ENCODE data around the gene RFC3. TPM values are rescaled to one million over a fixed set of nuclear protein-coding genes. Genes with fewer than 3 reads are reported as not detected.

Gene RFC3
- total RNA-seq, 2 experiments from 2014 or later, result 60.0 to 63.0 TPM

GRCh38 chr13:33870046-33870668, 52.2 kb downstream of the RFC3 start:
- H3K36me3 Mint-ChIP-seq (ENCODE audit: low read depth), result peaks cover 8% of the 10 kb centered on the region
- H3K27me3 Mint-ChIP-seq, result no peaks in the 10 kb centered on the region
- no peak for DNase-seq
- intact Hi-C loops (cut with micrococcal nuclease), result no loop called here
- no peak overlapping the region for H3K27ac Mint-ChIP-seq
- no peak overlapping the region for H3K4me3 Mint-ChIP-seq
- no peaks in the 10 kb centered on the region for H3K9me3 Mint-ChIP-seq
- H3K4me1 Mint-ChIP-seq (ENCODE audit: low read depth), result no peaks in the 10 kb centered on the region
- ChIA-PET POLR2A (no interaction called here), CTCF (no interaction called here)
- no peak for TF ChIP-seq CTCF (IDR thresholded peaks at IDR 0.05)
- ATAC-seq, result no peak

GRCh38 chr13:33871207-33872004, 53.5 kb downstream of the RFC3 start:
- no peaks in the 10 kb centered on the region for H3K4me1 Mint-ChIP-seq (ENCODE audit: low read depth)
- no peak for TF ChIP-seq CTCF (IDR thresholded peaks at IDR 0.05)
- H3K27me3 Mint-ChIP-seq, result no peaks in the 10 kb centered on the region
- intact Hi-C loops (cut with micrococcal nuclease), result no loop called here
- no peak overlapping the region for H3K4me3 Mint-ChIP-seq
- no peaks in the 10 kb centered on the region for H3K9me3 Mint-ChIP-seq
- ATAC-seq (no peak), DNase-seq (no peak)
- CTCF ChIA-PET, result no interaction called here
- POLR2A ChIA-PET, result no interaction called here
- H3K27ac Mint-ChIP-seq, result no peak overlapping the region
- H3K36me3 Mint-ChIP-seq (ENCODE audit: low read depth), result peaks cover 8% of the 10 kb centered on the region

- no peaks in the 10 kb centered on the region for H3K27me3 Mint-ChIP-seq
- ATAC-seq, result no peak
- no peak overlapping the region for H3K4me3 Mint-ChIP-seq
- no peak for DNase-seq
- no peak overlapping the region for H3K27ac Mint-ChIP-seq
- intact Hi-C loops (cut with micrococcal nuclease), result no loop called here
- H3K4me1 Mint-ChIP-seq (ENCODE audit: low read depth), result no peaks in the 10 kb centered on the region
- H3K36me3 Mint-ChIP-seq (ENCODE audit: low read depth), result peaks cover 8% of the 10 kb centered on the region
- ChIA-PET CTCF (no interaction called here), POLR2A (no interaction called here)
- TF ChIP-seq CTCF (IDR thresholded peaks at IDR 0.05), result no peak
- no peaks in the 10 kb centered on the region for H3K9me3 Mint-ChIP-seq
Observed at GRCh38 chr13:33872005-33872351, 54.0 kb downstream of the RFC3 start.

GRCh38 chr13:33873251-33873908, 55.4 kb downstream of the RFC3 start:
- ChIA-PET POLR2A (no interaction called here), CTCF (no interaction called here)
- Mint-ChIP-seq H3K4me1 (ENCODE audit: low read depth) (no peaks in the 10 kb centered on the region), H3K27me3 (no peaks in the 10 kb centered on the region), H3K27ac (no peak overlapping the region), H3K9me3 (no peaks in the 10 kb centered on the region), H3K4me3 (no peak overlapping the region), H3K36me3 (ENCODE audit: low read depth) (peaks cover 5% of the 10 kb centered on the region)
- TF ChIP-seq CTCF (IDR thresholded peaks at IDR 0.05), result no peak
- intact Hi-C loops (cut with micrococcal nuclease), result no loop called here
- DNase-seq (no peak), ATAC-seq (no peak)

GRCh38 chr13:33874871-33875270, 56.9 kb downstream of the RFC3 start:
- ATAC-seq, result no peak
- POLR2A ChIA-PET, result no interaction called here

More at GRCh38 chr13:33874871-33875270, 56.9 kb downstream of the RFC3 start:
- no peak for DNase-seq
- Mint-ChIP-seq H3K27ac (no peak overlapping the region), H3K36me3 (ENCODE audit: low read depth) (peaks cover 6% of the 10 kb centered on the region), H3K4me1 (ENCODE audit: low read depth) (no peaks in the 10 kb centered on the region), H3K9me3 (no peaks in the 10 kb centered on the region), H3K27me3 (no peaks in the 10 kb centered on the region), H3K4me3 (no peak overlapping the region)
- CTCF ChIA-PET, result no interaction called here
- TF ChIP-seq CTCF (IDR thresholded peaks at IDR 0.05), result no peak
- intact Hi-C loops (cut with micrococcal nuclease), result no loop called here
